IMR-90 (cell line): ENCODE measurements around the gene PEX5. TPM values are rescaled to one million over a fixed set of nuclear protein-coding genes. Genes with fewer than 3 reads are reported as not detected.

Source experiments
- ATAC-seq: fragments of 200-7000 bp; cut with Tn5 transposase; 2 replicates; pipeline ENCODE4 v1.9.1; 2020; ENCODE audit warnings: low read depth, mild to moderate bottlenecking, moderate library complexity
- BruUV-seq: library from RNA; stranded (reverse); fragments of 400-500 nt; replicated peaks from 2 replicates; lab custom pipeline; 2021; lab: Mats Ljungman, UMichigan
- CTCF ChIA-PET: fragments of 300-600 bp; formaldehyde crosslinking; extraction: SDS; loops from one replicate; lab custom pipeline; 2021; ENCODE audit warnings: antibody characterized with exemption; lab: Yijun Ruan, JAX
- POLR2A ChIA-PET: fragments of 300-600 bp; sonication (Branson Sonifier 250); formaldehyde crosslinking; loops from one replicate; lab custom pipeline; 2022; ENCODE audit warnings: antibody characterized with exemption; ENCODE audit not compliant: unreplicated experiment; lab: Charles Lee
- DNase-seq: peaks from one replicate; pipeline ENCODE4 v3.0.0; 2013
- H2AFZ ChIP-seq: replicated peaks from 2 replicates; pipeline ENCODE3; 2013; ENCODE audit warnings: low read length, mild to moderate bottlenecking; ENCODE audit not compliant: poor library complexity
- H2AK5ac ChIP-seq: 2 replicates; pipeline ENCODE4 v1.6.1; 2013; ENCODE audit warnings: low read depth, low read length, inconsistent platforms
- H2AK9ac ChIP-seq: replicated peaks from 2 replicates; pipeline ENCODE3; 2013; ENCODE audit warnings: mild to moderate bottlenecking, low read depth, low read length, moderate library complexity; ENCODE audit not compliant: poor library complexity
- H2BK120ac ChIP-seq: 2 replicates; pipeline ENCODE4 v1.6.1; 2013; ENCODE audit warnings: low read depth, low read length, inconsistent platforms
- H2BK15ac ChIP-seq: 3 replicates; pipeline ENCODE4 v1.6.1; 2013; ENCODE audit warnings: low read depth, low read length, inconsistent platforms
- H2BK20ac ChIP-seq: 2 replicates; pipeline ENCODE4 v1.6.1; 2013; ENCODE audit warnings: low read depth, mild to moderate bottlenecking, inconsistent platforms, low read length, moderate library complexity
- H2BK5ac ChIP-seq: 2 replicates; pipeline ENCODE4 v1.6.1; 2013; ENCODE audit warnings: mild to moderate bottlenecking, low read depth, low read length, inconsistent platforms; ENCODE audit not compliant: poor library complexity, severe bottlenecking
- H3K14ac ChIP-seq: replicated peaks from 2 replicates; pipeline ENCODE4 v1.6.1; 2013; ENCODE audit warnings: low read depth, low read length, inconsistent platforms
- H3K18ac ChIP-seq: 2 replicates; pipeline ENCODE4 v1.6.1; 2013; ENCODE audit warnings: low read depth, low read length, control low read depth
- H3K23ac ChIP-seq: 2 replicates; pipeline ENCODE4 v1.6.1; 2013; ENCODE audit warnings: low read depth, low read length, inconsistent platforms
- H3K27ac ChIP-seq: 2 replicates; pipeline ENCODE4 v1.5.1; 2013; ENCODE audit warnings: mild to moderate bottlenecking, control low read depth, low read length; ENCODE audit not compliant: insufficient read depth
- H3K27me3 ChIP-seq: 2 replicates; pipeline ENCODE4 v1.6.1; 2013; ENCODE audit warnings: low read length; ENCODE audit not compliant: control insufficient read depth, insufficient read depth
- H3K36me3 ChIP-seq: 2 replicates; pipeline ENCODE4 v1.6.1; 2013; ENCODE audit warnings: low read length, mixed read lengths; ENCODE audit not compliant: control insufficient read depth, insufficient read depth
- H3K4ac ChIP-seq: 2 replicates; pipeline ENCODE4 v1.6.1; 2013; ENCODE audit warnings: low read depth, low read length, inconsistent platforms
- H3K4me1 ChIP-seq: 2 replicates; pipeline ENCODE4 v1.6.1; 2013; ENCODE audit warnings: low read length, mixed read lengths; ENCODE audit not compliant: control insufficient read depth, insufficient read depth
- H3K4me2 ChIP-seq: 2 replicates; pipeline ENCODE4 v1.6.1; 2013; ENCODE audit warnings: low read depth, mild to moderate bottlenecking, control low read depth, low read length, moderate library complexity
- H3K4me3 ChIP-seq: 2 replicates; pipeline ENCODE4 v1.5.1; 2013; ENCODE audit warnings: low read depth, mild to moderate bottlenecking, control low read depth, low read length, moderate library complexity; ENCODE audit not compliant: insufficient read depth
- H3K56ac ChIP-seq: 2 replicates; pipeline ENCODE4 v1.6.1; 2013; ENCODE audit warnings: low read length, inconsistent platforms; ENCODE audit not compliant: insufficient read depth; ENCODE audit errors: extremely low read depth
- H3K79me1 ChIP-seq, 2 experiments: 2 replicates each; pipeline ENCODE4 v1.6.1; 2013; ENCODE audit warnings: low read length in 2 of 2, inconsistent platforms in 1 of 2, low read depth in 1 of 2
- H3K9ac ChIP-seq: 2 replicates; pipeline ENCODE4 v1.6.1; 2013; ENCODE audit warnings: low read depth, low read length, control low read depth
- H3K9me1 ChIP-seq: 2 replicates; pipeline ENCODE4 v1.6.1; 2013; ENCODE audit warnings: low read length, inconsistent platforms; ENCODE audit not compliant: insufficient read depth
- H3K9me3 ChIP-seq: 2 replicates; pipeline ENCODE4 v1.6.1; 2013; ENCODE audit warnings: low read length; ENCODE audit not compliant: control insufficient read depth, insufficient read depth
- H4K20me1 ChIP-seq: 2 replicates; pipeline ENCODE4 v1.6.1; 2013; ENCODE audit warnings: low read length, inconsistent platforms; ENCODE audit not compliant: insufficient read depth
- H4K5ac ChIP-seq: 2 replicates; pipeline ENCODE4 v1.6.1; 2013; ENCODE audit warnings: mild to moderate bottlenecking, low read depth, low read length, control low read depth
- H4K8ac ChIP-seq, 2 experiments: 2 replicates each; pipeline ENCODE4 v1.6.1; 2013; ENCODE audit warnings: low read depth in 2 of 2, low read length in 2 of 2, control low read depth in 1 of 2, inconsistent platforms in 1 of 2
- H4K91ac ChIP-seq: 2 replicates; pipeline ENCODE4 v1.6.1; 2013; ENCODE audit warnings: low read depth, low read length, inconsistent platforms; ENCODE audit not compliant: insufficient read depth
- BHLHE40 ChIP-seq: fragments of 150-350 bp; IDR thresholded peaks from 2 replicates; pipeline ENCODE4 v1.6.1; 2016; ENCODE audit warnings: mild to moderate bottlenecking, low read depth, low read length
- CHD1 ChIP-seq: IDR thresholded peaks from 2 replicates; pipeline ENCODE4 v1.6.1; 2012; ENCODE audit warnings: low read depth, low read length, improper control_type of control experiment
- FOS ChIP-seq: fragments of 150-350 bp; IDR thresholded peaks from 2 replicates; pipeline ENCODE4 v1.6.1; 2016; ENCODE audit warnings: low read depth, low read length
- MAFK ChIP-seq: IDR thresholded peaks from 2 replicates; pipeline ENCODE4 v1.6.1; 2012; ENCODE audit warnings: low read depth, low read length, improper control_type of control experiment
- MAZ ChIP-seq: IDR thresholded peaks from 2 replicates; pipeline ENCODE4 v1.6.1; 2012; ENCODE audit warnings: low read depth, mild to moderate bottlenecking, low read length, improper control_type of control experiment, moderate library complexity, borderline replicate concordance
- MXI1 ChIP-seq: IDR thresholded peaks from 2 replicates; pipeline ENCODE4 v1.6.1; 2012; ENCODE audit warnings: low read depth, mild to moderate bottlenecking, low read length, moderate library complexity, borderline replicate concordance
- POLR2A ChIP-seq: IDR thresholded peaks from 2 replicates; pipeline ENCODE4 v1.6.1; 2012; ENCODE audit warnings: mild to moderate bottlenecking, low read depth, low read length
- SMC3 ChIP-seq: fragments of 150-350 bp; IDR thresholded peaks from 2 replicates; pipeline ENCODE4 v1.6.1; 2016; ENCODE audit warnings: low read depth, mild to moderate bottlenecking, antibody characterized with exemption, low read length, moderate library complexity
- USF2 ChIP-seq: fragments of 150-350 bp; IDR thresholded peaks from 2 replicates; pipeline ENCODE4 v1.6.1; 2017; ENCODE audit warnings: mild to moderate bottlenecking, antibody characterized with exemption, low read length, low read depth
- WGBS, 2 experiments: methylation state at CpG; one replicate each; pipeline versions ENCODE4 v1.1.5 to v1.1.7; 2013; ENCODE audit warnings: missing lambda C conversion rate in 2 of 2; ENCODE audit not compliant: insufficient read length in 1 of 2; ENCODE audit errors: extremely low coverage in 2 of 2; 5-methylcytosine and 5-hydroxymethylcytosine counted together
- dilution Hi-C: fragments of 300-500 bp; cut with HindIII; formaldehyde crosslinking; loops from one replicate; pipeline ENCODE4 v1.14.3; 2018; ENCODE audit warnings: low sequenced_read_pairs; ENCODE audit not compliant: unreplicated experiment
- in situ Hi-C: fragments of 300-500 bp; cut with MboI; formaldehyde crosslinking; loops from 3 replicates; pipeline ENCODE4 v1.14.3; 2019; ENCODE audit warnings: low sequenced_read_pairs, inconsistent platforms, mixed read lengths
- intact Hi-C: fragments of 100-400 bp; cut with micrococcal nuclease; formaldehyde crosslinking; loops from 2 replicates; pipeline ENCODE4 v1.10.0; 2022
- polyA plus RNA-seq, 3 experiments: library from polyadenylated mRNA; depleted of rRNA; stranded (reverse); fragments of >200 nt; gene quantifications; 2 replicates each; pipeline ENCODE4 v1.2.3, GENCODE V29; 2012; ENCODE audit warnings: low replicate concordance in 1 of 3
- total RNA-seq: library from RNA; depleted of rRNA; stranded (reverse); fragments of >200 nt; gene quantifications from 2 replicates; pipeline ENCODE4 v1.2.3, GENCODE V29; 2012

The PEX5 gene
- total and polyA plus RNA-seq, 2 of the 4 experiments (the other 2 are of a cell fraction) = 14.4 to 18.3 TPM

- TF ChIP-seq USF2 (no peak), MXI1 (no peak), MAZ (no peak), POLR2A (no peak), SMC3 (no peak), BHLHE40 (no peak), MAFK (no peak), CHD1 (no peak), FOS (no peak)
- H3K9me3 ChIP-seq = no peaks in the 10 kb centered on the region
- no peak overlapping the region for H3K9ac ChIP-seq
- peaks cover 19% of the 10 kb centered on the region for H3K36me3 ChIP-seq
- H3K4ac ChIP-seq = no peak overlapping the region
- no peak overlapping the region for H4K5ac ChIP-seq
- intact Hi-C loops (no loop called here), dilution Hi-C loops (no loop called here), in situ Hi-C loops (no loop called here)
- no peaks in the 10 kb centered on the region for H3K9me1 ChIP-seq
- ATAC-seq = no peak
- WGBS, 2 experiments = no CpG with 5 or more reads among the region's 2 CpGs
- H4K20me1 ChIP-seq = no peaks in the 10 kb centered on the region
- H3K4me1 ChIP-seq = peaks cover 3% of the 10 kb centered on the region; the same call in 1 of the 2 replicates
- no peak overlapping the region for H2AK5ac ChIP-seq
- no peak overlapping the region for H2AK9ac ChIP-seq
- H3K27ac ChIP-seq = no peak overlapping the region
- H3K79me1 ChIP-seq = peaks cover 3 to 7% of the 10 kb centered on the region in 2 experiments; a peak in 1 of 4 replicates
- no peaks in the 10 kb centered on the region for H3K27me3 ChIP-seq
- BruUV-seq = no TSS peak
- ChIA-PET CTCF (no interaction called here), POLR2A (no interaction called here)
- H3K4me3 ChIP-seq = no peak overlapping the region
- H2BK5ac ChIP-seq = no peak overlapping the region
- H2BK20ac ChIP-seq = no peak overlapping the region
- no peak overlapping the region for H3K14ac ChIP-seq
- H2BK15ac ChIP-seq = no peak overlapping the region
- no peak for DNase-seq
- no peak overlapping the region for H2AFZ ChIP-seq
- H2BK120ac ChIP-seq = no peak overlapping the region
- H3K23ac ChIP-seq = no peak overlapping the region
- no peak overlapping the region for H4K8ac ChIP-seq
- no peak overlapping the region for H3K56ac ChIP-seq
- H3K18ac ChIP-seq = no peak overlapping the region
- H3K4me2 ChIP-seq = no peak overlapping the region
- H4K91ac ChIP-seq = no peak overlapping the region
These were observed 8.4 kb downstream of the PEX5 start for GRCh38 chr12:7197841-7198240.
